H1 (cell line): ENCODE data around the gene TVP23B. TPM values are rescaled to one million over a fixed set of nuclear protein-coding genes. Genes with fewer than 3 reads are reported as not detected.
"Not testable (repeated sequence)": the region's sequence is repeated elsewhere in the genome, so short reads cannot be mapped to it uniquely, and the experiment has no call there.

Experiments
- CTCF ChIA-PET: fragments of 300-600 bp; sonication (Branson Sonifier 250); formaldehyde crosslinking; loops from one replicate; lab custom pipeline; 2021; ENCODE audit not compliant: partially characterized antibody; lab: Charles Lee
- POLR2A ChIA-PET: fragments of 300-600 bp; sonication (Branson Sonifier 250); formaldehyde crosslinking; loops from one replicate; lab custom pipeline; 2021; ENCODE audit warnings: inconsistent platforms; ENCODE audit not compliant: partially characterized antibody; lab: Charles Lee
- DNase-seq, 2 experiments: peaks; one replicate each; pipeline versions ENCODE4 v3.0.0 to v3.0.0-alpha.2; 2010 to 2022; ENCODE audit warnings: low spot score in 2 of 2, low read depth in 1 of 2, mixed read lengths in 1 of 2
- FAIRE-seq: peaks from 2 replicates; lab custom pipeline; 2011; peaks lifted over from hg19 to GRCh38; lab: Jason Lieb, UNC
- H2AFZ ChIP-seq: 2 replicates; pipeline ENCODE4 v1.8.1; 2012; ENCODE audit warnings: low read length, inconsistent platforms
- H2AK5ac ChIP-seq: 2 replicates; pipeline ENCODE4 v1.6.1; 2013; ENCODE audit warnings: low read depth, low read length
- H2BK120ac ChIP-seq: replicated peaks from 2 replicates; pipeline ENCODE3; 2013; ENCODE audit warnings: low read depth, low read length, inconsistent platforms
- H2BK12ac ChIP-seq: 2 replicates; pipeline ENCODE4 v1.6.1; 2013; ENCODE audit warnings: low read depth, low read length
- H2BK15ac ChIP-seq: 2 replicates; pipeline ENCODE4 v1.6.1; 2013; ENCODE audit warnings: low read length
- H2BK20ac ChIP-seq: 2 replicates; pipeline ENCODE4 v1.6.1; 2013; ENCODE audit warnings: low read length
- H2BK5ac ChIP-seq: 2 replicates; pipeline ENCODE4 v1.6.1; 2013; ENCODE audit warnings: low read depth, low read length
- H3K14ac ChIP-seq: 2 replicates; pipeline ENCODE4 v1.6.1; 2013; ENCODE audit warnings: inconsistent platforms; ENCODE audit not compliant: insufficient read length
- H3K18ac ChIP-seq: 2 replicates; pipeline ENCODE4 v1.6.1; 2013; ENCODE audit warnings: low read length; ENCODE audit errors: extremely low read depth
- H3K23ac ChIP-seq: 2 replicates; pipeline ENCODE4 v1.6.1; 2013; ENCODE audit warnings: inconsistent platforms; ENCODE audit not compliant: insufficient read length
- H3K23me2 ChIP-seq: 2 replicates; pipeline ENCODE4 v1.6.1; 2013; ENCODE audit warnings: low read depth, low read length
- H3K27ac ChIP-seq: 2 replicates; pipeline ENCODE4 v1.6.1; 2011; ENCODE audit warnings: low read depth, low read length, inconsistent platforms
- H3K27me3 ChIP-seq, 4 experiments: replicated peaks in 1 of 4; 1 replicate in 1 of 4; 2 replicates in 3 of 4; pipeline versions ENCODE4 v1.6.1 to v1.8.1; 2011 to 2013; ENCODE audit warnings: low read length in 3 of 4, mild to moderate bottlenecking in 3 of 4, inconsistent platforms in 2 of 4, mixed read lengths in 2 of 4, moderate library complexity in 1 of 4; ENCODE audit not compliant: control insufficient read depth in 3 of 4, insufficient read depth in 3 of 4; ENCODE audit errors: extremely low read depth in 1 of 4
- H3K36me3 ChIP-seq, 4 experiments: 2 replicates each; pipeline versions ENCODE4 v1.6.1 to v1.8.1; 2011 to 2013; ENCODE audit warnings: mild to moderate bottlenecking in 4 of 4, low read length in 3 of 4, moderate library complexity in 2 of 4, control low read depth in 1 of 4, inconsistent platforms in 1 of 4; ENCODE audit not compliant: insufficient read depth in 4 of 4, control insufficient read depth in 2 of 4
- H3K4ac ChIP-seq: replicated peaks from 2 replicates; pipeline ENCODE3; 2013; ENCODE audit warnings: low read length, low read depth, mixed read lengths, inconsistent platforms; ENCODE audit not compliant: insufficient read length
- H3K4me1 ChIP-seq, 4 experiments: replicated peaks in 1 of 4; 1 replicate in 1 of 4; 2 replicates in 3 of 4; pipeline versions ENCODE4 v1.6.1 to v1.8.1; 2011 to 2013; ENCODE audit warnings: low read length in 3 of 4, inconsistent platforms in 2 of 4, mixed read lengths in 1 of 4; ENCODE audit not compliant: insufficient read depth in 4 of 4, control insufficient read depth in 3 of 4
- H3K4me2 ChIP-seq, 2 experiments: 2 replicates each; pipeline versions ENCODE4 v1.6.1 to v1.8.1; 2011 to 2013; ENCODE audit warnings: low read depth in 2 of 2, low read length in 2 of 2, control low read depth in 1 of 2, inconsistent platforms in 1 of 2, mild to moderate bottlenecking in 1 of 2; ENCODE audit not compliant: insufficient read depth in 1 of 2
- H3K4me3 ChIP-seq, 4 experiments: fragments of 200-600, 300-600 bp in 1 of 4; sonication (generic), shearing (Covaris generic), sonication (Bioruptor Twin) in 1 of 4; 2 replicates each; pipeline versions ENCODE4 v1.5.1 to v1.8.1; 2011 to 2016; ENCODE audit warnings: low read length in 4 of 4, low read depth in 3 of 4, control low read depth in 2 of 4, inconsistent platforms in 2 of 4, mild to moderate bottlenecking in 2 of 4, mixed read lengths in 1 of 4, moderate library complexity in 1 of 4; ENCODE audit not compliant: insufficient read depth in 2 of 4; ENCODE audit errors: extremely low read depth in 1 of 4
- H3K56ac ChIP-seq: replicated peaks from 2 replicates; pipeline ENCODE3; 2013; ENCODE audit warnings: low read depth, mild to moderate bottlenecking, mixed read lengths, low read length, inconsistent platforms; ENCODE audit not compliant: insufficient read length
- H3K79me1 ChIP-seq: 2 replicates; pipeline ENCODE4 v1.6.1; 2013; ENCODE audit warnings: low read depth, low read length, control low read depth
- H3K79me2 ChIP-seq, 2 experiments: 2 replicates each; pipeline versions ENCODE4 v1.6.1 to v1.8.1; 2012 to 2013; ENCODE audit warnings: low read length in 2 of 2, mild to moderate bottlenecking in 2 of 2, inconsistent platforms in 1 of 2; ENCODE audit not compliant: insufficient read depth in 2 of 2, control insufficient read depth in 1 of 2
- H3K9ac ChIP-seq, 4 experiments: replicated peaks in 1 of 4; 1 replicate in 1 of 4; 2 replicates in 3 of 4; pipeline versions ENCODE4 v1.6.1 to v1.8.1; 2011 to 2013; ENCODE audit warnings: low read depth in 3 of 4, low read length in 3 of 4, control low read depth in 2 of 4, mild to moderate bottlenecking in 2 of 4, moderate library complexity in 2 of 4, inconsistent platforms in 1 of 4; ENCODE audit errors: extremely low read depth in 1 of 4
- H3K9me3 ChIP-seq, 2 experiments: 2 replicates each; pipeline versions ENCODE4 v1.6.1 to v1.8.1; 2012 to 2013; ENCODE audit warnings: mild to moderate bottlenecking in 2 of 2, moderate library complexity in 2 of 2, control low read depth in 1 of 2, inconsistent platforms in 1 of 2, low read depth in 1 of 2, low read length in 1 of 2, mixed read lengths in 1 of 2; ENCODE audit not compliant: insufficient read depth in 2 of 2
- H4K20me1 ChIP-seq, 2 experiments: replicated peaks in 1 of 2; 2 replicates each; pipeline versions ENCODE3 to v1.8.1; 2011 to 2013; ENCODE audit warnings: inconsistent platforms in 2 of 2, low read length in 2 of 2, mild to moderate bottlenecking in 1 of 2; ENCODE audit not compliant: insufficient read depth in 2 of 2, control insufficient read depth in 1 of 2
- H4K5ac ChIP-seq: 2 replicates; pipeline ENCODE4 v1.6.1; 2013; ENCODE audit warnings: low read length, low read depth, mixed read lengths, inconsistent platforms; ENCODE audit not compliant: insufficient read length
- H4K8ac ChIP-seq: 2 replicates; pipeline ENCODE4 v1.8.0; 2013; ENCODE audit warnings: mild to moderate bottlenecking, moderate library complexity, low read length, inconsistent platforms; ENCODE audit not compliant: insufficient read depth; ENCODE audit errors: extremely low read depth
- H4K91ac ChIP-seq: replicated peaks from 2 replicates; pipeline ENCODE3; 2013; ENCODE audit warnings: low read length, mixed read lengths, inconsistent platforms; ENCODE audit not compliant: insufficient read length
- WGBS, 2 experiments: shearing (Covaris generic) in 1 of 2; methylation state at CpG; one replicate each; pipeline versions ENCODE4 v1.1.6 to v1.1.7; 2013 to 2015; ENCODE audit warnings: low lambda C conversion rate in 2 of 2, mixed read lengths in 2 of 2, inconsistent platforms in 1 of 2, low coverage in 1 of 2, missing lambda C conversion rate in 1 of 2; ENCODE audit not compliant: insufficient replicate concordance in 2 of 2, insufficient coverage in 1 of 2, insufficient read length in 1 of 2; ENCODE audit errors: extremely low coverage in 1 of 2, missing lambda C conversion rate in 1 of 2; 5-methylcytosine and 5-hydroxymethylcytosine counted together
- polyA plus RNA-seq, 7 experiments: library from polyadenylated mRNA; depleted of rRNA in 3 of 7; stranded (reverse) in 5 of 7; unstranded in 2 of 7; fragments of >200 nt in 5 of 7; fragments of 200-250 nt in 2 of 7; gene quantifications; 1 replicate in 5 of 7; 2 replicates in 1 of 7; 4 replicates in 1 of 7; pipeline versions ENCODE4 v1.2.1 to v1.2.3, GENCODE V29; 2011 to 2013; ENCODE audit warnings: missing spikeins in 2 of 7, mixed read lengths in 2 of 7
- total RNA-seq: library from RNA; stranded (reverse); fragmentation: NEBNext Ultra II Directional; extraction: Animal tissue kit (Norgen Biotek cat#: 25700); gene quantifications from 2 replicates; pipeline ENCODE4 v1.2.1, GENCODE V29; 2021

The TVP23B gene
- total and polyA plus RNA-seq, 2 of the 8 experiments (the other 6 are each of a cell fraction or from before 2014, with no cell fraction given): 11.5 to 22.7 TPM

DNA sequence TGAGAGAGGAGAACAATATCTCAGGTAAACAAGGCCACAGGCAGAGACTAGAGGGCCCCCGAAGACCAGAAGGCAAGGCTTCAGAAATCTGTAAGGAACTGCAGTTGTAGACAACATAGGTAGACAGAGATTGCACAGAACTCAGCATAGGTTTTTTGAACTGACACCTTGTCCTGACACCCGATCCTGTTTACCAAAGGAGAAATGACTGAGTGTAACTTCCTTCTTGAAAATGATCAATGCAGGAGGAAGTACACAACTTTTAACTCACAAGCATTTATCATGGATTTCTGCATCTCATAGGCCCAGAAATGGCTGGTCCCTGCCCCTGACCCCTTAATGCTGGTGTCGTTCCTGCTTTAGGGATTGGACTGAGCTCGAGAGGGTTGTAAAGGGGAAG is 36.3 kb upstream of the TVP23B start:
- H3K18ac ChIP-seq, H3K23ac ChIP-seq, H2BK20ac ChIP-seq, DNase-seq, H3K27me3 ChIP-seq, H3K4me3 ChIP-seq, H2BK5ac ChIP-seq, H2BK15ac ChIP-seq, H2BK120ac ChIP-seq, H3K79me1 ChIP-seq, POLR2A ChIA-PET, H3K4ac ChIP-seq, FAIRE-seq, H3K9ac ChIP-seq, H3K4me2 ChIP-seq, H3K23me2 ChIP-seq, H3K27ac ChIP-seq, H4K8ac ChIP-seq, H4K5ac ChIP-seq, H4K20me1 ChIP-seq, H3K79me2 ChIP-seq, H3K9me3 ChIP-seq, H2AFZ ChIP-seq, H4K91ac ChIP-seq, H3K36me3 ChIP-seq, H3K4me1 ChIP-seq, H3K56ac ChIP-seq, H3K14ac ChIP-seq, H2AK5ac ChIP-seq, H2BK12ac ChIP-seq: not testable (repeated sequence)
- 72% methylated on average over 3 of the region's 4 CpGs; no CpG with 5 or more reads in 1 of the 2 experiments for WGBS, 2 experiments
- CTCF ChIA-PET: interaction anchor here (0.6 kb wide), 1 partner anchor 257 kb away, joined by 3 read pairs; no protein-coding TSS in a partner anchor

DNA sequence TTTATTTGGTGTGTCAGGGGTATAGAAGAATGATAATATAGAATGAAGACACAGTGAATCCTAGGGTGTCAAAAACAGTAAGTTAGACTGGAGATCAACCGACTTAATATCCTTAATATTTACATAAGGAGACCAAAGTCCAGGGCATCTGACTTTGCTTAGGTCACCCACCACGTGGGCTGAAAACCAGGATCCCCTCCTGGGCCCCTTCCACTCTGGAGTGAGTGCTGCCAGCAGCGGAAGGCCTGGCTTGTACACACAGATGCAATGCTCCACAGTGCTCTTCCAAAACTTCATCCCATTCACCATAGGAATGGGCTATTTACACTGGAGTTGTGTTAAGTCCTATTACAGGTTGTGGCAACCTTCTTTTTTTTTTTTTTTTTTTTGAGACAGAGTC is 34.4 kb upstream of the TVP23B start:
- H3K14ac ChIP-seq, H3K27me3 ChIP-seq, H3K56ac ChIP-seq, H2BK12ac ChIP-seq, CTCF ChIA-PET, H2BK5ac ChIP-seq, H3K4me3 ChIP-seq, H3K79me1 ChIP-seq, FAIRE-seq, H4K8ac ChIP-seq, H4K5ac ChIP-seq, H4K20me1 ChIP-seq, H3K23ac ChIP-seq, H3K18ac ChIP-seq, DNase-seq, H3K23me2 ChIP-seq, POLR2A ChIA-PET, H3K4ac ChIP-seq, H3K9me3 ChIP-seq, H3K36me3 ChIP-seq, H3K27ac ChIP-seq, H3K79me2 ChIP-seq, H3K4me1 ChIP-seq, H2BK20ac ChIP-seq, H2BK15ac ChIP-seq, H2BK120ac ChIP-seq, H3K9ac ChIP-seq, H2AFZ ChIP-seq, H4K91ac ChIP-seq, H2AK5ac ChIP-seq, H3K4me2 ChIP-seq: not testable (repeated sequence)
- 91% methylated on average over 3 of the region's 3 CpGs; no CpG with 5 or more reads in 1 of the 2 experiments for WGBS, 2 experiments
